Measurements from ENCODE around the gene APIP.
"Not testable (repeated sequence)": the region's sequence is repeated elsewhere in the genome, so short reads cannot be mapped to it uniquely, and the experiment has no call there.

DNA sequence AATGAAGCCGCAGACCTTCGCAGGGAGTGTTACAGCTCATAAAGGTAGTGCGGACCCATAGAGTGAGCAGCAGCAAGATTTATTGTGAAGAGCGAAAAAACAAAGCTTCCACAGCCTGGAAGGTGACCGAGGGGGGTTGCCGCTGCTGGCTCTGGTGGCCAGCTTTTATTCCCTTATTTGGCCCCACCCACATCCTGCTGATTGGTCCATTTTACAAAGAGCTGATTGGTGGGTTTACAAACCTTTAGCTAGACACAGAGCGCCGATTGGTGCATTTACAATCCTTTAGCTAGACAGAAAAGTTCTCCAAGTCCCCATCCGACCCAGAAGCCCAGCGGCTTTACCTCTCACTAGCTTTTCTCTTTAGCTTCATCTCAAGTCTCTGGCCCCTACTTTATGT, 2.6 kb downstream of the APIP start:
- TF ChIP-seq, protein P1, sequence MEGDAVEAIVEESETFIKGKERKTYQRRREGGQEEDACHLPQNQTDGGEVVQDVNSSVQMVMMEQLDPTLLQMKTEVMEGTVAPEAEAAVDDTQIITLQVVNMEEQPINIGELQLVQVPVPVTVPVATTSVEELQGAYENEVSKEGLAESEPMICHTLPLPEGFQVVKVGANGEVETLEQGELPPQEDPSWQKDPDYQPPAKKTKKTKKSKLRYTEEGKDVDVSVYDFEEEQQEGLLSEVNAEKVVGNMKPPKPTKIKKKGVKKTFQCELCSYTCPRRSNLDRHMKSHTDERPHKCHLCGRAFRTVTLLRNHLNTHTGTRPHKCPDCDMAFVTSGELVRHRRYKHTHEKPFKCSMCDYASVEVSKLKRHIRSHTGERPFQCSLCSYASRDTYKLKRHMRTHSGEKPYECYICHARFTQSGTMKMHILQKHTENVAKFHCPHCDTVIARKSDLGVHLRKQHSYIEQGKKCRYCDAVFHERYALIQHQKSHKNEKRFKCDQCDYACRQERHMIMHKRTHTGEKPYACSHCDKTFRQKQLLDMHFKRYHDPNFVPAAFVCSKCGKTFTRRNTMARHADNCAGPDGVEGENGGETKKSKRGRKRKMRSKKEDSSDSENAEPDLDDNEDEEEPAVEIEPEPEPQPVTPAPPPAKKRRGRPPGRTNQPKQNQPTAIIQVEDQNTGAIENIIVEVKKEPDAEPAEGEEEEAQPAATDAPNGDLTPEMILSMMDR (IDR thresholded peaks at IDR 0.05 in 2 of 3, conservative IDR thresholded peaks at IDR 0.05 in 1 of 3; ENCODE audit: control insufficient read depth in 2 of 3, extremely low read depth in 1 of 3, insufficient read depth in 1 of 3, low read depth in 3 of 3, low read length in 3 of 3) = not testable (repeated sequence)
- not testable (repeated sequence) for TF ChIP-seq CHD2 (IDR thresholded peaks at IDR 0.05; ENCODE audit: borderline replicate concordance, low read depth, low read length); MTA2 (IDR thresholded peaks at IDR 0.05; ENCODE audit: low read depth); MYC (IDR thresholded peaks at IDR 0.05; ENCODE audit: insufficient read depth, insufficient read length, insufficient replicate concordance, low read length, severe bottlenecking); POLR2A (IDR thresholded peaks at IDR 0.05; ENCODE audit: low read depth, low read length); FOXK2 (IDR thresholded peaks at IDR 0.05)
